OCI-M2 (cell line): ENCODE results near the gene CALR3.
"Not testable (repeated sequence)": the region's sequence is repeated elsewhere in the genome, so short reads cannot be mapped to it uniquely, and the experiment has no call there.

Experiments
- DNase-seq: peaks from one replicate; lab custom pipeline; 2025; ENCODE audit not compliant: unreplicated experiment; lab: John Stamatoyannopoulos, UW

Gene CALR3

GRCh38 chr19:16458391-16459341 lies 37.3 kb downstream of the CALR3 start:
- DNase-seq: no peak

DNA sequence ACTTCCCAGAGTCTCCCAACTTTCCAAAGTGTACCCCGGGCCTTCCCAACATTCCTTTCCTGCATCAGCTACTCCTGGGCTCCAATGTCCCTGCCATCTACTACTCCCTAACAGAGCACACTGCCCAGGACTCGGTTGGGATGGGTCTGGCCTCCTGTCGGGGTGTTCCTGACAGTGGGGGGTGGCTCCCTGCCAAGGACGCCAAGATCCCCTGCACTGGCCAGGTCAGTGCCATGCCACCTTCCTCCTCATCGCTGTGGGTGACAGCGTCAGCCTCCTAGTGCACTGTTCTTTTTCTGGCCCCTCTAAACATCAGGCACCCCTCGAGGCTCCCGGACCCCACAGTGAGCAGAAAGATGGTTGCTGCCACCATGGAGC lies 38.0 kb downstream of the CALR3 start:
- no peak for DNase-seq

DNA sequence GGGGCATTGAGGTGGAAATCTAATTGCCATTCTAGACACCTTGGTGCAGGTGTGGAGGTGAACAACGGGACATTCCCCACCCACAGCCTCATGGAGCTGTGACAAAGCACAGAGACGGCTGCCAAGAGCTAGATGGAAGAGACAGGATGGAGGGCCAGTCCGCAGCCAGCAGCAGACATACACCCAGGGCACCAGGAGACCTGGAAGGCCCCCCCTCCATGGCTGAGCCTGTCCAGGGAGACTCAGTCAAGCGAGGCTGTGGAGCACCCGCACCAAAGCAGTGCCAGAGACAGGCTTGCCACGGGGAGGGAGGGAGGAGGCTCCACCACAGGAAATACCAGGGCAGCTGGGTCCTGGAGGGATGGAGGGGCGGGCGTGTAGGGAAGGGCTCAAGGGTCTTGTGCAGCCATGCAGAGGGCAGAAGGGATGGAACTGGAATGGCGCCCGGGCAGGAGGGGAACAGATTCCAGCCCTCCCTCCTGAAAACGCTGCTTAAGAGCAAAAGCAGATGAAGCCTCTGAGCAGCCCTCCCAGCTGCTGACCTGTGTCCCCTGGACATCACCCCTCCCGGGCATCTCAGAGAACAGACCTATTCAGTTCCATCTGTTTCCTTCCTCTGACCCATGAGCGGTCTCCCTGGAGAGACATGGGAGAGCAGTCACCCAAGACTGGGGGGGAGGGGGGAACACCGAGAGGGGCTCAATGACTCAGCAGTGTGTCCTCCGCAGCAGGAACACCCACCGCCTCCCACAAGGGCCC lies 38.6 kb downstream of the CALR3 start:
- no peak for DNase-seq

DNA sequence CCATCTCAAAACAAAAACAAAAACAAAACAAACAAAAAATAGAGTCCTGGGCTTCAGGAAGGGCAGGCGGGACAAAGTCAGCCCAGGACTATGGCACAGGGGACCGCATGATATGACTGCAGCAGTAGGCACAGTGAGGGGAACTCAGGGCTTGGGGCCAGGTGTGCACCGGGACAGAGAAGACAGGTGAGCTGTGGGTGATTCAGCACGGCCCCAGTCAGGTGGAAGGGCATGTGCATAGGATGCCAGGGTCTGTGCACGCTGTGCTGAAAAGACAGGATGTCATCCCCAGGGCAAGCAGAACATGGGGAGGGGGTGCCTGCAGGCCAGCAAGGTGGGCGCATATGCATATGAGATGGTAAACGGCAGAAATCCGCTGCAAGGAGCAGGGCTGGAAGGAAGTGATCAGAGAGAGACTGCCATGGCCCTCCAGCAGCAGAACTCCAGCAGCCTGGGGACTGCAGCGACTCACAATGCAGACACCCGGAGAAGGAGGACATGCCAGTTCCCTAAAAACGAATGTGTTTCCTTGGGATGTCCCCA lies 39.2 kb downstream of the CALR3 start:
- no peak for DNase-seq

GRCh38 chr19:16455489-16455888 lies 40.5 kb downstream of the CALR3 start:
- DNase-seq: no peak

DNA sequence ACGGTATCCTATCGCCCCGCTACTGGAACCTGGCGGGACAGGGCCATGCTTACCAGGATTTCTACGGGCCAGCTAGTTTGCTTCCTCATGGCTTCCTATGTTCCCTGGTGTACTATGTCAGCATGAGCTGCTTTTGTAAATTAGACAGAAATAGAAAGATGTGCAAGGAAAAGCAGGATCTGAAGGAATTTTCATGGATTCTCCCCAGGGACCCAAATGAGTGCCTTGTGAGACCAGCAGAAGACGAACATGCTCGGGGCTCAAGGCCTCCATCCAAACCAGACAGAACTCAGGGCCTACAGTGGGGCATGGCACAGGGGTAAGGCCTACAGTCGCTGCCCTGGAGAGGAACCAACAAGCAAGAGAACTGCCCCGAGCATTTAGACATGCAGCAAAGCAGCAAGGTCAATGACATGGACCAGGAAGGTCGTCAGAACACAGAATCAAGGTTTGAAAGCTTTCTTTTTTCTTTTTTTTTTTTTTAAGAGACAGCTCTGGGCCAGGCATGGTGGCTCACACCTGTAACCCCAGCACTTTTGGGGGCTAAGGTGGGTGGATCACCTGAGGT lies 41.5 kb downstream of the CALR3 start:
- DNase-seq: no peak

DNA sequence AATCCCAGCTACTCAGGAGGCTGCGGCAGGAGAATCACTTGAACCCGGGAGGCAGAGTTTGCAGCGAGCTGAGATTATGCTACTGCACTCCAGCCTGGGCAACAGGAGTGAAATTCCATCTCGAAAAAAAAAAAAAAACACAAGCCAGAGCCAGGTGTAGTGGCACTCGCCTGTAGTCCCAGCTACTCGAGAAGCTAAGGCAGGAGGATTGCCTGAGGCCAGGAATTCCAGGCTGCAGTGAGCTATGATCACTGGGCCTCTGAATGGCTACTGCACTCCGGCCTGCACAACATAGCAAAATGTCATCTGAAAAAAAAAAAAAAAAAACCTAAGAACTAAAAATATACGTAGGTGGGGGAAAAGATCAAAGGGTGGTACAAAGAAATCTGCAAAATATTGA lies 43.6 kb downstream of the CALR3 start:
- no peak for DNase-seq

- no peak for DNase-seq
Measured at GRCh38 chr19:16449330-16449961, 46.5 kb downstream of the CALR3 start.

- not testable (repeated sequence) for DNase-seq
Measured at GRCh38 chr19:16448872-16449271, 47.1 kb downstream of the CALR3 start.

GRCh38 chr19:16446724-16447368 lies 49.1 kb downstream of the CALR3 start:
- DNase-seq: peak; percentile 58

- DNase-seq: no peak
Measured at GRCh38 chr19:16446108-16446723, 49.8 kb downstream of the CALR3 start.

GRCh38 chr19:16445238-16446107 lies 50.5 kb downstream of the CALR3 start:
- no peak for DNase-seq

DNA sequence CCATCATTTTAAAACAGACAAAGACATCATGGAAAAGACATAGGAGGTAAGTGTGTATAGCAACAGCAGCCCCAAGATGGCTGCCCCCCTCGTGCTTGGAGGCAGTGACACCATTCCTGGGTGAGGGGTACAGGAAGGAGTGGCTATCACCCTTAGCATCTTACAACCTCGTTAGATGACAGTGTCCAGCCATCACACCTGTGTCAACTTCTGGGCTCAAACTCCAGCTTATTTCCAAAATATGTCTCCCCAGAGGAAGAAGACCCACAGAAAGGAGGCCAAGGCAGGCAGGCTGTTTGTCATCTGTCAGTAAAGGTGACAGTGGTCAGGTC lies 51.7 kb downstream of the CALR3 start:
- no peak for DNase-seq

- DNase-seq: no peak
Measured at GRCh38 chr19:16442386-16443276, 53.3 kb downstream of the CALR3 start.

GRCh38 chr19:16441661-16442162 lies 54.3 kb downstream of the CALR3 start:
- no peak for DNase-seq

- no peak for DNase-seq
Measured at GRCh38 chr19:16436780-16437332, 59.1 kb downstream of the CALR3 start.

- peak; percentile 76 for DNase-seq
Measured at GRCh38 chr19:16435999-16436650, 59.8 kb downstream of the CALR3 start.
